Breast epithelium (tissue), 3 donors: Measurements from ENCODE around the gene RNF8.

Experiments
- CTCF ChIP-seq, 3 donors: fragments of 450-650 bp; IDR thresholded peaks; one replicate each; pipeline ENCODE4 v1.5.1; 2016 to 2017; ENCODE audit warnings: antibody characterized with exemption in 3 of 3, mild to moderate bottlenecking in 3 of 3, moderate library complexity in 3 of 3
- POLR2A ChIP-seq: fragments of 450-650 bp; IDR thresholded peaks from one replicate; pipeline ENCODE4 v1.6.1; 2016; ENCODE audit warnings: antibody characterized with exemption, mild to moderate bottlenecking, moderate library complexity
- POLR2AphosphoS5 ChIP-seq, 3 donors: sonication (generic); formaldehyde crosslinking; IDR thresholded peaks; one replicate each; pipeline ENCODE4 v1.6.1; 2017; ENCODE audit warnings: antibody characterized with exemption in 3 of 3

GRCh38 chr6:37343248-37343647 is 10.5 kb upstream of the RNF8 start:
- no peak for TF ChIP-seq CTCF (IDR thresholded peaks at IDR 0.05)
- TF ChIP-seq POLR2AphosphoS5 (IDR thresholded peaks at IDR 0.05), result no peak
- no peak for TF ChIP-seq POLR2A
